Hepatocyte (in vitro differentiated cells): ENCODE results near the gene SLC25A21.

Experiments
- EZH2 ChIP-seq: fragments of 200-600 bp; sonication (generic); IDR thresholded peaks from 2 replicates; pipeline ENCODE4 v1.6.1; 2016; ENCODE audit warnings: antibody characterized with exemption, mild to moderate bottlenecking, borderline replicate concordance
- EZH2phosphoT487 ChIP-seq: fragments of 200-600 bp; sonication (generic); IDR thresholded peaks from one replicate; pipeline ENCODE4 v1.6.1; 2018; ENCODE audit warnings: antibody characterized with exemption, mild to moderate bottlenecking, low read depth, moderate library complexity; ENCODE audit not compliant: unreplicated experiment, severe bottlenecking
- TF ChIP-seq, protein P1 (sequence below): fragments of 200-600 bp; sonication (generic); IDR thresholded peaks from 2 replicates; pipeline ENCODE4 v1.5.1; 2016; ENCODE audit warnings: antibody characterized with exemption, mild to moderate bottlenecking; ENCODE audit not compliant: poor library complexity

DNA sequence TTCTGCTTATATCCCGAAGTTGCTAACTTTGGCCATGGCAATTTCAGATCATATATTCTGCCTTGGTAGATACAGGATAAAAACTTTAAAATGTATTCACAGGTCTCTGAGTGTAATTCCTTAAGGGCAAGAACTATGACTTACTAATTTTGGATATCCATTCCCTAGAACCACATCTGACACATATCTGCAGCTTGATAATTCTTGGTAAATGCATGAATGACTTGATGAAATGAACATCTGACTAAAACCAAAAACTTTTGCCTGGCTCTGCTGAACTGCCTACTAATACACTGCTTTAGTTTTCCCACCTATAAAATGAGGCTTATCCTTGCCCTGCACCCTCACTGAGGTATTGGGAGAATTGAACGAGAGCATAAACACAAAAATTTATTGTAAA, 32.2 kb downstream of the SLC25A21 start:
- TF ChIP-seq EZH2: no peak
- TF ChIP-seq, protein P1, sequence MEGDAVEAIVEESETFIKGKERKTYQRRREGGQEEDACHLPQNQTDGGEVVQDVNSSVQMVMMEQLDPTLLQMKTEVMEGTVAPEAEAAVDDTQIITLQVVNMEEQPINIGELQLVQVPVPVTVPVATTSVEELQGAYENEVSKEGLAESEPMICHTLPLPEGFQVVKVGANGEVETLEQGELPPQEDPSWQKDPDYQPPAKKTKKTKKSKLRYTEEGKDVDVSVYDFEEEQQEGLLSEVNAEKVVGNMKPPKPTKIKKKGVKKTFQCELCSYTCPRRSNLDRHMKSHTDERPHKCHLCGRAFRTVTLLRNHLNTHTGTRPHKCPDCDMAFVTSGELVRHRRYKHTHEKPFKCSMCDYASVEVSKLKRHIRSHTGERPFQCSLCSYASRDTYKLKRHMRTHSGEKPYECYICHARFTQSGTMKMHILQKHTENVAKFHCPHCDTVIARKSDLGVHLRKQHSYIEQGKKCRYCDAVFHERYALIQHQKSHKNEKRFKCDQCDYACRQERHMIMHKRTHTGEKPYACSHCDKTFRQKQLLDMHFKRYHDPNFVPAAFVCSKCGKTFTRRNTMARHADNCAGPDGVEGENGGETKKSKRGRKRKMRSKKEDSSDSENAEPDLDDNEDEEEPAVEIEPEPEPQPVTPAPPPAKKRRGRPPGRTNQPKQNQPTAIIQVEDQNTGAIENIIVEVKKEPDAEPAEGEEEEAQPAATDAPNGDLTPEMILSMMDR: no peak
- TF ChIP-seq EZH2phosphoT487: no peak
